ENCODE data around the gene FYN.
A peak's percentile ranks its signal among the peaks of the same experiment; 100 is the strongest.

FYN gene

DNA sequence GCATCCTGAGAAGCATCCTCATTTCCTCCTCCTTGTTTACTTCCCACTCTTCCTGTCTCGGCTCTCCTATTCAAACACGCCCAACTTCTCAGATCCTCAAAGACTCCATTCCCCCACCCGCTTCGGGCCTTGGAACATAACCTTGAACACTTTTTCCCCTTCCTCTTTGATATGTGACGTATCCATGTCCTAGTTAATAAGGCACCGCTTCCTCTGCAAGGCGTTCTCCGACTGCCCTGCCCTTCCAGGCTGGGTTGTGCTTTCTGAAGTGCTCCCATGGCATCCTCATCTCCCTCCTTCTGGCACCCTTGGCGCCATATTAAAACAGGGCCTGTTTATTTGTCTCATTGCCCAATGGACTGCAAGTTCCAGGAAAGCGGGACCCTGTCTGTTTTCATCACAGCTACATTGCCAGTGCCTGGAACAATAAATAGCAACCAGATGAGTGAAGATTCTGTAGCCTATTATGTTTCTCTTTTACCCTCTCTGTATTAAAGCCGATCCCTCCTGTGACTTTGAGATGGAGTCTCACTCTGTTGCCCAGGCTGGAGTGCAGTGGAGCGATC lies 152.2 kb downstream of the FYN start:
- no peak for DNase-seq

GRCh38 chr6:111718990-111719389 lies 154.3 kb downstream of the FYN start:
- DNase-seq = no peak

DNA sequence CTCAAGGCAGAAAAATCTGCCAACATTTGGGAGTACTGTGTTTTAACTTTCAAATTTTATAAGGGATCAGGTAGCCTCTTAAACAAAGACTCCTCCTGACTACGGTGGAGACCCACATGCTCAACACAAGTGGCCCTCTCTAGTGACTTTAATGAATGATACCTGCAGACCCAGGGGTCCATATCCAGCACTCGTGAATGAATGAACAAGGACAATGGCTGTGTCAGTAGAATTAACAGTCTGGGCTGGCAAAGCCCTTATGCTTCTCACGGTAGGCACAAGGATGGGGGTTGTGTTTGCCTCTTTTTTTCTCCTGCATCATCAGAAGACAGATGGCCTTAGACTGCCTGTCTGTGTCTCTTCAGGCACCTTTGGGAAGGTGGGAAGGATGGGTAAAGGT lies 154.9 kb downstream of the FYN start:
- no peak for DNase-seq

- no peak for DNase-seq
Observed at GRCh38 chr6:111717621-111718020, 155.6 kb downstream of the FYN start.

DNA sequence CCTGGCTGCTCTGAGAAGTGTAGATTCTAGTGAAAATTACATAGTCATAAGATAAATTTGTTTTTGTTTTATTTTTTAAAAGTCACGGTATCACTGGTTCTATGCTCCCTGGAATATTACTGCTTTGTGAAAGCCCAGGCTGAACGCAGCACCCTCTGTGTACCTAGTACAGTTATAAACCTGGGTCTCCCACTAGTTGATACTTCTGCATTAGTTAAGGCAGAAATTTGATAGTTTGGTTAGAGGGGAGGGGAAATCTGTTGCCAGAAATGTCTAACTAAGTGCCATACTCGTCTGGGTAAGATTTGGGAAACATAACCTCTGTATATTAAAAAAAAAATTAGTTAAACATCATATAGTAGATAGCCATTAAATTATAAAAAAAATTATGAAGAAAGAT lies 156.9 kb downstream of the FYN start:
- no peak for DNase-seq

GRCh38 chr6:111715321-111715720 lies 157.9 kb downstream of the FYN start:
- peak; percentile 43 for DNase-seq

DNA sequence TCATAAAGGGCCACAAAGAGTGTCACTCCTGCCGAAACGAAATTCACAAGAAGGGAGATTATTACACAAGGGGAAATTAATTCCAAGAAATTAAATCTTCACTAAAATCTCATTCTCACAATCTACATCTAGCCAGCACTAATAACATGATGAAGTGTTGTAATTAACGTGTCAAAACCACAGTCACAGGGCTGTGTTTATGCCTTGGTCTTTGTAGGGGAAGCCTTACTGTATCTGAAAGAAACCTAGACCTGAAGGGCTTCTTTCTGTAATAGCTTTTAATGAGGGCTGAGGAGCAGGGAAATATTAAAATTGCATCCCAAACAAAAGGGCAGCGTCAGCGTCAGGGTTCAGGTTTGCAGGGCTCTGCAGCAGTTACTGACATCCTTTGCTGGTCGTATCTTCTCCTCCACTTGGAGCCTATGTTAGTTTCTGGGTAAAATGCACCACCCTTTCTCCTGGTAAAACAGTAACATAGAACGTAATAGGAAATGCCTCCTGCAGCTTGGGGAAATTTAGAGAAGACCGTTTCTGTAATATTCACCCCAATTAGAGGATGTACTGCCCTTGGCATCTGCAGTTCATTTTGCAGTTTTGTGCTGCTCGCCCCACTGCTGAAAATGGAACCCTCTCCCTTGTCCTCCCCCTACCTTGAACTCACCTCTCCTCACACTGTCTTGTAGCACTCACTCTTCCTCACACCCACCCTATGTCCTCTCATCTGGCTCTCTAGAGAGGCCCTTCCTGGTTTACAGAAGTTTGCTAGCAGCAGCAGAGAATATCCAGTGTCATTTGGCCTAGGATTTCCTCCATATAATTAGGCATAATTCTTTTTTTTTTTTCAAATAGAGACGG lies 158.6 kb downstream of the FYN start:
- no peak for DNase-seq

DNA sequence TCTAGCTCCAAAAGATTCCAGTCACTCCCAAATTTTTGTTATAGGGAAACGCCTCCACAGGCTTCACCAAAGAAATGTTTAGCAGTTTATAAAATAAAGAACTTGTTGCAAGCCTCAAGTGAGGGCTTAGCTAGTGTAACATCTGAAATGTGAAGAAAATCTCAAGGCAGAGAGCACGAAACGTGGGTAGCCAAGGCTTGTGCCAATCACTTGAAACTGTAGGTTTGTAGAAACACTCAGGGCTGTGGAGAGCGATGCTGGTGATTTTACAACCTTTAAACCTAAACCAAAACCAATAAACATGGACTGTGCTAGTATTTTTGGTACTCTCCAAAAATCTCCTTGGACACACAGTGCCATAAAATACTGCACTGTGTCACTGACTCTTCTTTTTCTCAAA lies 159.4 kb downstream of the FYN start:
- no peak for DNase-seq

- DNase-seq = no peak
Observed at GRCh38 chr6:111713236-111713635, 160.0 kb downstream of the FYN start.

DNA sequence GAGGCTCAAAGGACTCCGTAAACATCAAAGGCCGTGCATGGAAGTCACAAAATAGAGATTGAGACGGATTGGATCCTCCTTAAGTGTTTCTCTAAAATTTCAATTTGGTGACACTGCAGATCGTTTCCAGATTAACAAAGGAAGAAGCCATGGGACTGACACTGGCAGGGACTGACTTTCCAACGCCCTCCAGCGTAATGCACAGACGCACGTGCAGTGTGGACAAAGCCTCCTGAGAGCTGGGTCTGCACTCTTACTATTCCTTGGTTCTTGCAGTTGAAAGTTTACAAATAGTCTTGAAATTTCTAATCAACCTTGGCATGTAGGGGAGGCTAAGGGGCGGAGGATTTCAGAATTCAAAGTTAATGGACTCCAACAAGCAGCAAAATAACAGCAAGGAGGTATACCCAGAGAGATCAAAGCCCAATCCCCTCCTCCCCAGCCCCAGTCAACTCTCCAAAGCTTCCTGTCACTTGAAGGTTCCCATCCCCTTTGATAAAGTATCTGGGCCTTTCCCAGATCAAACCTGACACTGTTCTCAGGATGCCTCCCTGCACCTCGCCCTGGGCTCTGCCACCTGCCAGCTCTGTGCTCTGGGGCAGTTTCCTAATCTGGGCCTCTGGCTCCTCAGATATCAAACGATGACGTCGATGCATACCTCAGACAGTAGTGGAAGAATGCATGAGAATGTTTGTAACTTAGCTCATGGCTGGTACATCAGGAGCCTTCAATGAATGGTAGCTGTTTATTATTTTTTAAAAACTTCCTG lies 161.1 kb downstream of the FYN start:
- no peak for DNase-seq

DNA sequence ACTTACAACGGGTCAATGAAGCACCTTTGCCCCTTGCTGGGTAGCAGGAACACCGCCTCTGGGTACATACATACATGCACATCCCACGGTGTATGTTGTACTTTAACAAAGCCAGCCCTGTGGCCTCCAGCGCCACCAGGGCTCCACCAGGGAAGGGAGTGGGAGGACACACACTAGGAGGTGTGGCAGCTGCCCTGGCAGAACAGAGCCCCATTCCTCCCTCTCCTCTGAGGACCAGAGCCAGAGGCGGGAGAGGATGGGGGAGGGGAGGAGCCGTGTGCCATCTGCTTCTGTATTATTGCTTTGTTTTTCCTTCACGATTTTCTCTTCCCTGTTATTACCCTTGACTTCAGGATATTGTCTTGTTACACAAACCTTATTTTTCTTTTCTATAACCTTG lies 161.8 kb downstream of the FYN start:
- peak; percentile 46 for DNase-seq

- no peak for DNase-seq
Observed at GRCh38 chr6:111710911-111711310, 162.3 kb downstream of the FYN start.

DNA sequence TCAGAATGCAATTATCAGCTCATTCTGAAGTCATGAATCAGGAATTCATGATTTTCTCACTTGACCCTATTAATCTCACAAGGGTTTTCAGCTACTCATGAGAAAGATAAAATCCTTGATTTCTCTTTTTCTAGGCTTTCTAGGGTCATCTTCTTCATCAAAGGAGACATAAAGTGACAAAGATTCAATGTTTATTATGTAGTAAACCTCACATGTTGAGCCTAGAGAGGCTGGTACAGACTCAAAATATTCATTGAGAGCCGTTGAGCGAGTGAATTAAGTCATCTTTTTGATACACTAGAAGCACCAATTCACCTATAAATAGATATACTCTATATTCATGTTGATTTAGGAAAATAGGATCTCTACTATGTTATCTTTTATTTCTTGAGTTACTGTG lies 162.8 kb downstream of the FYN start:
- no peak for DNase-seq

- DNase-seq = no peak
Observed at GRCh38 chr6:111709615-111710398, 163.4 kb downstream of the FYN start.

- no peak for DNase-seq
Observed at GRCh38 chr6:111709201-111709600, 164.1 kb downstream of the FYN start.

GRCh38 chr6:111707773-111708172 lies 165.5 kb downstream of the FYN start:
- DNase-seq = no peak

GRCh38 chr6:111706841-111707391 lies 166.3 kb downstream of the FYN start:
- no peak for DNase-seq

DNA sequence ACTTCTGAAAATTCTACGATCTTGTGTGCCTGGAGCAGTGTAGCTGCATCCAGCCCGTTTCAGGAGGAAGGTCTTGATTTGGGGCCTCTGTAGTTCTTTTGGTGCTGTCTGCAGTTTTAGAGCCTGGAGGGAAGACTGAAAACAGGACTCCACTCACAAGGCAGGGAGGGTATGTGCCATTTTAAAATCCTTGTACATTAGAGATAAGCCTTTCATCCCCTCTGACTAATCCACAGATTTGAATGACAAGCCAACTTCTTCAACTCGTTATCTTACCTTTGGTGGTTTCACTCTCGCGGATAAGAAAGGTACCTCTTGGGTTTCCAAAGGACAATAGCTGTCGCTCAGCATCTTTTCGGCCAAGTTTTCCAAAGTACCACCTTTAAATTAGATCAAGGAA lies 169.5 kb downstream of the FYN start:
- DNase-seq = no peak

GRCh38 chr6:111702268-111702667 lies 171.0 kb downstream of the FYN start:
- no peak for DNase-seq

- no peak for DNase-seq
Observed at GRCh38 chr6:111701146-111701545, 172.1 kb downstream of the FYN start.

- DNase-seq = no peak
Observed at GRCh38 chr6:111700135-111700690, 173.0 kb downstream of the FYN start.

DNA sequence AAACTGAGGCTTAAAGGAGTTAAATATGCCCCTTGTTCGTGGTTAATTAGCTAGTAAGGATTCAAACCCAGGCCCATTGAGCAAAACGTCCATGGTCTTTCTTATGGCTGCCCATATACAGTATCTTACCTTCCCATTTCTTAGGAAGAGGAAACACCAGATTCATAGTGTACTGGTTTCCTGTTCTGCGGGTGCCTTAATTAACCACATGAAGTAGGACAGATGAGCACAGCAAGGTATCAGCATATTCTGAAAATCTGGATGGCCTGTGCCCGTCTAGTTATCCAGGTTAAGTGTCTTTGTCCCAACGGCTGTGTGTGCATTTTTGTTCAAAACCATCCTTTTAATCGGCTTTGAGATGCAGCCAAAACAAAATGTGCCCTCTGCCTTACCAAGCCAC lies 174.1 kb downstream of the FYN start:
- DNase-seq = no peak

DNA sequence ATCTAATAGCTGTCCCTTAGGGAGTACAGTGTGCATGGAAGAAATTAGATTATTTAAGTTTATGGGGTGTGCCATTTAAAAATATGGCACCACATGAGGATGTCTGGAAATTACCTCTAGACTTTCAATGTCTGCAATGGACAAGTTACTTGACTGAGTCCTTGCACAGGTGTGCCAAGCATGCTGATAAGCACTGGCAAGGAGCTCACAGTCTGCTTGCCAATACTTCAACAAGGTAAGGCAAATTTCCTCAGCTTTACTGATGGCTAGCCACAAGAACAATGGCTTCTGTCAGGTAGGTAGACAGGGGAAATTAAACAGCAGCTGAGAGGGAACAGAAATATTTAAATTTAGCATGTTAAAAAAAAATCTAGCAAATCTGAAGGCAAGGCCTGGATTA lies 176.4 kb downstream of the FYN start:
- DNase-seq = no peak
